SK-N-MC (cell line): ENCODE measurements around the gene ZBTB7A.
A peak's percentile ranks its signal among the peaks of the same experiment; 100 is the strongest.
"Not testable (repeated sequence)": the region's sequence is repeated elsewhere in the genome, so short reads cannot be mapped to it uniquely, and the experiment has no call there.

ENCODE experiments used
- DNase-seq: peaks from one replicate; pipeline ENCODE4 v3.0.0-alpha.2; 2011; ENCODE audit warnings: low read depth, low spot score
- H3K27ac ChIP-seq: fragments of 200-600 bp; sonication (generic); 2 replicates; pipeline ENCODE4 v1.5.1; 2016; ENCODE audit warnings: mixed run types
- H3K36me3 ChIP-seq: fragments of 200-600 bp; sonication (generic); 2 replicates; pipeline ENCODE4 v1.6.1; 2017; ENCODE audit warnings: antibody characterized with exemption, low read length, mixed read lengths; ENCODE audit not compliant: insufficient read depth
- H3K4me3 ChIP-seq: fragments of 200-600 bp; sonication (generic); 2 replicates; pipeline ENCODE4 v1.5.1; 2016
- H3K9ac ChIP-seq: fragments of 200-600 bp; sonication (generic); 2 replicates; pipeline ENCODE4 v1.8.0; 2017; ENCODE audit warnings: mixed run types, mixed read lengths; ENCODE audit not compliant: insufficient read length
- H3K9me3 ChIP-seq: fragments of 200-600 bp; sonication (generic); 2 replicates; pipeline ENCODE4 v1.6.1; 2017; ENCODE audit warnings: low read depth, mild to moderate bottlenecking, antibody characterized with exemption, low read length, moderate library complexity, mixed read lengths
- EZH2 ChIP-seq: fragments of 200-600 bp; sonication (generic); IDR thresholded peaks from one replicate; pipeline ENCODE4 v1.6.1; 2017; ENCODE audit warnings: antibody characterized with exemption
- FOXP2 ChIP-seq: optimal IDR thresholded peaks from 2 replicates; pipeline ENCODE3; 2011; ENCODE audit warnings: mild to moderate bottlenecking, moderate library complexity; ENCODE audit not compliant: insufficient read depth; ENCODE audit errors: extremely low read length, control extremely low read depth
- POLR2AphosphoS5 ChIP-seq: IDR thresholded peaks from 2 replicates; pipeline ENCODE4 v1.6.1; 2012; ENCODE audit warnings: mild to moderate bottlenecking, low read depth, low read length, borderline replicate concordance

ZBTB7A gene

GRCh38 chr19:4009990-4010807 is 56.5 kb downstream of the ZBTB7A start:
- no peaks in the 10 kb centered on the region for H3K9me3 ChIP-seq
- no peak overlapping the region for H3K4me3 ChIP-seq
- no peak overlapping the region for H3K9ac ChIP-seq
- H3K27ac ChIP-seq = no peak overlapping the region
- H3K36me3 ChIP-seq = peaks cover 14% of the 10 kb centered on the region; the same call in 1 of the 2 replicates
- DNase-seq = no peak
- TF ChIP-seq EZH2 = no peak
- TF ChIP-seq FOXP2 = no peak
- no peak for TF ChIP-seq POLR2AphosphoS5

- no peak for TF ChIP-seq POLR2AphosphoS5
- TF ChIP-seq EZH2 = no peak
- TF ChIP-seq FOXP2 = no peak
- Histone ChIP-seq H3K27ac (0 out of 2 replicates have a peak overlapping the region, but pooled peaks have one; percentile 19), H3K4me3 (peak overlapping the region; percentile 98), H3K36me3 (peaks cover 4% of the 10 kb centered on the region; the same call in 1 of the 2 replicates), H3K9ac (peak overlapping the region; percentile 83), H3K9me3 (no peaks in the 10 kb centered on the region)
- no peak for DNase-seq
Measured at GRCh38 chr19:4007836-4008539, 58.7 kb downstream of the ZBTB7A start.

GRCh38 chr19:4007021-4007835 is 59.5 kb downstream of the ZBTB7A start, which contains the start of gene PIAS4:
Gene PIAS4 (plus strand): TSS chr19:4007736. CDS start chr19:4007761, 25 bp downstream.
- TF ChIP-seq POLR2AphosphoS5 (peak; percentile 91; the same call in 1 of the 2 replicates), EZH2 (no peak)
- peak; percentile 59 for DNase-seq
- Histone ChIP-seq H3K4me3 (peak within 1 kb of the TSS; percentile 98), H3K9me3 (no peaks in the 10 kb centered on the region), H3K27ac (peak within 1 kb of the TSS; percentile 70; the same call in 1 of the 2 replicates), H3K36me3 (no peaks in the 10 kb centered on the region; the same call in 1 of the 2 replicates), H3K9ac (peak within 1 kb of the TSS; percentile 84)

- H3K36me3 ChIP-seq, DNase-seq, H3K9me3 ChIP-seq, H3K4me3 ChIP-seq, H3K27ac ChIP-seq, H3K9ac ChIP-seq: not testable (repeated sequence)
Measured at GRCh38 chr19:4005436-4005835, 61.3 kb downstream of the ZBTB7A start.

- H3K27ac ChIP-seq, DNase-seq, H3K36me3 ChIP-seq, H3K9me3 ChIP-seq, H3K4me3 ChIP-seq, H3K9ac ChIP-seq: not testable (repeated sequence)
Measured at GRCh38 chr19:4000798-4001197, 65.9 kb downstream of the ZBTB7A start.

GRCh38 chr19:3998667-3999412 is 67.9 kb downstream of the ZBTB7A start:
- H3K9ac ChIP-seq, H3K4me3 ChIP-seq, H3K9me3 ChIP-seq, DNase-seq, H3K27ac ChIP-seq, H3K36me3 ChIP-seq: not testable (repeated sequence)

- Histone ChIP-seq H3K9me3 (no peaks in the 10 kb centered on the region), H3K36me3 (no peaks in the 10 kb centered on the region), H3K27ac (no peak overlapping the region), H3K9ac (no peak overlapping the region), H3K4me3 (no peak overlapping the region)
- no peak for TF ChIP-seq EZH2
- TF ChIP-seq FOXP2 = no peak
- TF ChIP-seq POLR2AphosphoS5 = no peak
- DNase-seq = no peak
Measured at GRCh38 chr19:3995607-3996006, 71.1 kb downstream of the ZBTB7A start.
